NCI-H748 (cell line): ENCODE results near the gene GRIK4.
A peak's percentile ranks its signal among the peaks of the same experiment; 100 is the strongest.

ENCODE experiments used
- DNase-seq: peaks from one replicate; lab custom pipeline; 2025; ENCODE audit not compliant: unreplicated experiment; lab: John Stamatoyannopoulos, UW

GRIK4 gene

GRCh38 chr11:120859552-120860295 lies 348.2 kb downstream of the GRIK4 start:
- no peak for DNase-seq

DNA sequence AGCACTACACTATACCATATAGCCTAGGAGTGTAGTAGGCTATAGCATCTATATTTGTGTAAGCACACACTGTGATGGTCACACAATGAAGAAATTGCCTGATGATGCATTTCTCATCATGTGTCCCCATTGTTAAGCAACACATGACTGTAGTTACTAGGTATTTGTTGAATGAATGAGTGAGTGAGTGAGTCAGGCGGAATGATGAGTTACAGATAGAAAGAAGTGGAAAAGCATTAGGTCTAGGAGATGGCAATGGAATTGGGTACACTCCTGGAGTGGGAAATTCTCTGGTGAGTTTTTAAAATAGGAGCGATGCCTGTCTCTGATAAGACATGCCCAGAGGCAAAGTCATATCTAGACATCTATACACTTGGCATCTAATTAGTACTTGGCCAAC lies 351.8 kb downstream of the GRIK4 start:
- no peak for DNase-seq

DNA sequence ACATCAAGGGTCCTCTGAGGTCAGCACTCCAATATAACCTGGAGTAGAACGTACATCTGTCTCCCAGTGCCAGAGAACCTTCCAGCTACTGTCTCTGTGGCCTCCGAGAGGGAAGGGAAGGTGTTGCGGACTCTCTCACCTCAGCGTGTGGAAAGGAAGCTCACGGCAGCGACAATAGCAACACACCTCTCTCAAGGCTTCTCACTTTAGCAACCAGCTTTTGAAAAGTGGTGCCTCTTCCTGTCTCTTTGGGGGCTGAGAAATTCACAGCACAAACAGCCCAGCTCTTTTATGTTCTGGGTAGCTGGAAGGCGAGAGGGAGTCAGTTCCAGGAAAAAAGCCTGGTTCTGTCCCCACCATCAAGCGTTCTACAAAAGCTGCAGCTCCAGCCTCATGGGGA lies 355.5 kb downstream of the GRIK4 start:
- no peak for DNase-seq

DNA sequence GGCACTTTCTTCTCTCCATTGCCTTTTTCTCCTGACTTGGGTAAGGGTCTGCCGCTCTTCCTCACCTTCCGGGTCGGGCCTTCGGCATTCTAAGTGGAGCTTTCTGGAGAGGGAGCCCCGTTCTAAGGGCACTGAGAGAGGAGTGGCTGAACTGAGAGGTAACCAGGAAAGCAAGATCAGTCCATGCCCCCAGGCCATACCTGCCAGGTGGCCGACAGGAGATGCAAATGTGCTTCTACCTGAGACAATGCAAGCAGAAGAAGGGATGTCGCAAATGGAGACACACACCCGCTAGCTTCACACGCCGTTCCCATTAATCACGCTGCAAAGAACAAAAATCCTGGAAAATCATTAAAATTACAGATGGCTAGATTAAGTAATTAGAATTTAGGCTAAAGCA lies 356.0 kb downstream of the GRIK4 start:
- peak; percentile 26 for DNase-seq

- no peak for DNase-seq
Observed at GRCh38 chr11:120867988-120868387, 356.4 kb downstream of the GRIK4 start.

- no peak for DNase-seq
Observed at GRCh38 chr11:120869097-120869496, 357.5 kb downstream of the GRIK4 start.

- no peak for DNase-seq
Observed at GRCh38 chr11:120869516-120870011, 358.0 kb downstream of the GRIK4 start.

DNA sequence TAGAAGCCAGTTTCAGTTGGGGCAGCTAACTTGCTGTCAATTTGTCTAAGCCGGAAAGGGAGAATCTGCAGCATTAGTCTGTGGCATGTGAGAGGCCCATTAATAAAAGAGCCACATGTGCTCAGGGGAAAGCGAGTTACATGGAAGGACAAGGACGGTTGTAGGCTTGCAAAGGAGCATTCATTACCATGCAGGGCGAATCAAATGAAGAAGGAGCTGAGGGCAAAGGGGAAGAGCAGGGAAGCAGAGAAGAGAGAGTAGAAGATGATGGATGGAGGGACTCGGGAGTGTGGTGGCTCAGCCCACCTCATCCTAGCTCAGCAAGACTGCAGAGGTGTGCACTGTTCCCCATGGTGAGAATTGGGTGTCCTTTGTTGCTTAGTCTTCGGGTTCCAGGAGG lies 359.6 kb downstream of the GRIK4 start:
- no peak for DNase-seq

DNA sequence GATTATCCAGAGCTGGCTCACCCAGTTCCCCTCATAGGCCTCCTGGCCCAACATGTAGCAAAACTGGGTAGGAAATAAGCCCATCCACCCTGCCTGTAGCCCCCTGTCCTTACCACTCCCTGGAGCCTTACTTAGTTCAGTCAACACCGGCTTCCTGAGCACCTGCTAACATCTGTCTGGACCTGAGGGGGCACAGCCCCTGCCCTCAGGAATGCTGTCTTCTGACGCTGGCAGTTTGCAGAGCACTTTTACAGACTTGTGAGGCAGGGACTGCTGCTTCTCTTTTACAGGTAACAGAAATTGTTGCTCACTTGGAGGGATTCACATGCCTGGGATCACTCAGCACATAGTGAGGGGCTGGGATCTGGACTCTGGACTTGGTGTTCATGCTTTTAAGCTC lies 360.4 kb downstream of the GRIK4 start:
- DNase-seq: no peak

DNA sequence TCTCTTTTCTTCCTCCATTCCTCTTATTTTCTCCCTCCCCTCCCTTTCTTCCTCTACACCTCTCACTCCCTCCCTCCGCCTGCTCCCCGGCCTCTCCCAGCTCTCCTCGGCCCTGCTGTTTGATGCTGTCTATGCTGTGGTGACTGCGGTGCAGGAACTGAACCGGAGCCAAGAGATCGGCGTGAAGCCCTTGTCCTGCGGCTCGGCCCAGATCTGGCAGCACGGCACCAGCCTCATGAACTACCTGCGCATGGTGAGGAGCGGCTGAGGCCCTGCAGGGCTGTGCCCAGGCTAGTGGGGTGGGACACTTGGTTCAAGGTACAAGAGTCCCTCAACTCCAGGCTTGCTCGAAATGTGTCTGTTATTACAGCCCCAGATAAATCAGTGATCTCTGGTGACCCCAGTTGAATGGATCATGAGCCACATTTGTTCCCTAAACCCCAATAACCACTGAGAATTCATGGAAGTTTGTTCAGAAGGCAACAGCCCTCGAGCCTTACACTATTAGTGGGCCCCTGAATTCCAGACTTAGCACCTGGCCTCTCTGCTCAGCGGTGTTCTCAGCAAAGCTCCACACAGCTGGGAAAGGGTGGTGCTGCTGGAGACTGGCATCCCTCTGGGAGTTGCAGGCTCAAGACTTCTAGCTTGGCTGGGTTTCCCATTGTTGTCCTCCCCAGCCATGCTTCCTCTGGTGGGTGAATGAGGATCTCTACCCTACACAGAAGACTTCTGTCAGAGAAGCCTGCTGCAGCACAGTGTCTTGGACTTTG lies 362.6 kb downstream of the GRIK4 start:
- no peak for DNase-seq

DNA sequence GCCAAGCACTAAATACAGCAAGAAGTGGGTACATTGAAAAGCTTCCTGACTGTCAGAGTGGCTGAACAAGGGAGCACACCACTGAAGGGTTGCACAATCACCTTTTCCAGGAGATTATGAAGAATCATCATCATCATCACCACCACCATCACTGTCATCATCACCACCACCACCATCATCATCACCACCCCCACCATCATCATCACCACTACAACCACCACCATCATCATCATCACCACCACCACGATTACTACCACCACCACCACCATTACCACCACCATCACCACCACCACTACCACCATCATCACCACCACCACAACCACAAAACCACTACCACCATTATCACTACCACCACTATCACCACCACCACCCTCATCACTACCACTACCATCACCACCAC lies 364.4 kb downstream of the GRIK4 start:
- no peak for DNase-seq

GRCh38 chr11:120877746-120878365 lies 366.3 kb downstream of the GRIK4 start:
- DNase-seq: no peak

- DNase-seq: no peak
Observed at GRCh38 chr11:120878781-120879180, 367.2 kb downstream of the GRIK4 start.

- DNase-seq: no peak
Observed at GRCh38 chr11:120880498-120881175, 369.1 kb downstream of the GRIK4 start.

DNA sequence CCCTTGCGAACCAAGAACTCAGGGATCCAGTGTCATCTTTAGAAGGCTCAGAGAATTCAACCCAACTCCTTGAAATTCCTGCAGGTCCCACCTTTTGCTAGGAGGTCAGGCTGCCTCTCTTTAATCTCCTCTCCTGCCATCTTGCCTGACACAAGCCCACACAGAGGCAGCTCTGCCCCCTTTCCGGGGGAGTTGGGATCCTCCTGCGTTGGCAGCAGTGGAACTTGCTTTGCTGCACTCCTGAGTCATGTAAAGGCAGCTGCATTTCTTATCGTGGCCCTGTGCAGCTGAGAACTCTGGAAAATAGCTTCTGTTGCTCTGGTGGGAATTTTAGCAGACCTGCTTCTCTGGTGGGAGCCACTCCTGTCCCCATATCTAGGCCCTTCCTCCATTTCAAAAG lies 370.0 kb downstream of the GRIK4 start:
- no peak for DNase-seq

- DNase-seq: no peak
Observed at GRCh38 chr11:120882175-120882574, 370.6 kb downstream of the GRIK4 start.

DNA sequence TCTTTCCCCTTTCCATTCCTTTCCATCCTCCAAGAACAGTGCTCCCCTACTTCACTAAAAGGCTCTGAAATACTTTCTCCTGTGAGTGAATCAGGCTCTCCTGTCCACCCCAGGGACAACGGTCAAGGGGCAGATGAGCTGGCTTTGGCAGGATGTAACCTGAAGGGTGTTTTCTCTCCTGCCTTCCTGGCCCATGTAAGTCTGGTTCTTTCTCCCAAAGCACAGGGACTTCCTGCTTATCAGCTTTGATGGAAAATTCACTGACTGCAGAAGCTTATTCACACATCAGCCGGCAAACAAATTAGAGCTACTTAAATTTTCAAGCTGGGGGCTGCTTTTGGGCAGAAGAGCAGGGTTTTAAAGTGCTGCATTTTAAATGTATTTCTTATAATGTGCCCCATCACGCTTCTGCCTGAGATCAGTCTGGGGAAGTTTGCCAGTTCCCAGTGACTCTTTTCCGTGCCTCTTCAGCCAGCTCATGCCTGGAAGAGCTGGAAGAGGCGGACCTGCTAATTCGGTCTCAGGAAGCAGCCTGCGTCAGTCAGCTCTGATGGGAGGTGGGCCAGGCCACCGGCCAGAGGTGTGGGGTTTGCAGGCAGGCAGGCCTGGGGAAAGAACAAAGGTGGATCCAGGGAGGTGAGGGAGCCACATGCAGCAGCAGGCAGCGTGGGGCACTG lies 372.0 kb downstream of the GRIK4 start:
- DNase-seq: no peak

- no peak for DNase-seq
Observed at GRCh38 chr11:120884154-120885020, 372.8 kb downstream of the GRIK4 start.

GRCh38 chr11:120890609-120891320 lies 379.2 kb downstream of the GRIK4 start:
- peak; percentile 5 for DNase-seq
